Measurements from ENCODE around the gene RIN3.

RIN3 gene

DNA sequence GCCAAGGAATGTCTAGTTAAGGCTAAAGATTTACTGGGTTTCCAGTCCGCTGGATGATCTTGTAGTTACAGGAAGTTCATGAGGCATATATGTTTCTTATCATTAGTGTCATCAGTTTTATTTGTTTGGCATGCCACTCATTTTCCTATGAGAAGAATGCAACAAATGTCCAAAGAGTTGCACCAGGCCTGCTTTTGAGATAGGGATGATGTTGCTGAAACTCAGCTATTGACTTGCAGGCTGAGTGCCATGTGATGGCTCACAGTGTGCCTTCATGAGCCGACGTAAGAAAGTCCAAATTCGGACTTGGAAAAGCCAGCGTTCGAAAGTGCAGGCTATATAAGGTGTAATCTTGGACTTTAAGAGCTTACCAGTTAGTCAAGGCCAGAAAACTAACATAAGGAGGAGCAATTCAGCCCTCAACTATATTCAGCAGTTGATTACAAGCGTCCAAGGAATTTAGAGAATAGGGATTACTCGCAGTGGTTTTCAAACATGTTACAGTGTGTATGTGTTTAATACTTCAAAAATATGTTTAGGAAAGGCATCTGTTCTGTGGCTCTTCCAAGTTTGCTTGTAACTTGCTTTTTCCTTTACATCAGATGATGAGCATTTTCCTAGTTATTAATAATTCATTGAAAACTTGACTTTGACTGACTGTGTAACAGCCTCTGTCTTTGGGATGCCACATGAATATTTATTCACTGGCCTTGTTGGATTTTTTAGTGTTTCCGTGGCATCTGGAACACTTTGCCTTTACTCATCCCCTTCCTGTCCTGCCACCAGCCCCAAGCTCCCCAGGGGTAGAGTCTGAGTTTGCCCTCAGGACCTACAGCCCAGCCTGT is 133.6 kb downstream of the RIN3 start:
- DNase-seq (ENCODE audit: low read depth), result no peak

DNA sequence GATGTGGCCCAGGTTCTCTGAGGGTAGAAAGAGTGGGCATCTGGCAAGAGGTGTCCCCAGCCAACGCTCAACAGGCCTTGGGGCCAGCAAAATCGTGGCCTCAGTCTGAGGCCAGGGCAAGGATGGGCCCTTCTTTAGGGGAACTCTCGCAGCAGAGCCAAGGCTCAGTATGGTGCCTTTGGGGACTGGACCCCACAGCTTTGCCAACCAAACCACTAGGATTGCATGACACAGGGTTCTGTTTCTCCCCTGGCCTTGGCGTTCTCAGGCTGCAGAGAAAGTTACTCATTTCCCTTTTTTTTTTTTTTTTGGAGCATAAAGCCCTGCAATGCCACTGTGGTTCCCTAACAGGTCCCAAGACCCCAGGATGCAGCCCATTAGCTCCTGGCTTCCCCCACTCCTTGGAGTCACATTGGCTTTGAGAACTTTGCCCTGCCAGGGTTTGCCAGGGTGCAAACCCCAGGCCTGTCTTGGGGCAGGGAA is 134.3 kb downstream of the RIN3 start:
- no peak for DNase-seq (ENCODE audit: low read depth)

DNA sequence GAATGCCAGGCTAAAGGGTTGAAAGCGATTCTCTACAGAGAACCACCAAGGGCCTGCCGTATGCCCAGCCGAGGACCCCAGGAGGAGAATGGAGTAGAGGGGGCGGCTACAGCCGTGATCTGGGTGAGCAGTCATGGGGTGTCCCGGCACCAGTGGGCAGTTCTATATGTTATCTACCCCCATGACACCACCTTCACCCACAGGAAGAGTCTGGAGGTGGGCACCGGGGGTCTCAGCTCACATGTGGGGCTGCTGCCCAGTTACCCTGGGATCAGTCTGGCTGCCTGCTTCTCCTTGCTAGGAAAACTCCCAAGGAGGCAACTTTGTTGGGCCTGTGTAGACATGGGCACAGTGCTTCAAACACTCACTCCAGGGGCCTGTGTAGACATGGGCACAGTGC is 135.5 kb downstream of the RIN3 start:
- DNase-seq (ENCODE audit: low read depth), result no peak

DNA sequence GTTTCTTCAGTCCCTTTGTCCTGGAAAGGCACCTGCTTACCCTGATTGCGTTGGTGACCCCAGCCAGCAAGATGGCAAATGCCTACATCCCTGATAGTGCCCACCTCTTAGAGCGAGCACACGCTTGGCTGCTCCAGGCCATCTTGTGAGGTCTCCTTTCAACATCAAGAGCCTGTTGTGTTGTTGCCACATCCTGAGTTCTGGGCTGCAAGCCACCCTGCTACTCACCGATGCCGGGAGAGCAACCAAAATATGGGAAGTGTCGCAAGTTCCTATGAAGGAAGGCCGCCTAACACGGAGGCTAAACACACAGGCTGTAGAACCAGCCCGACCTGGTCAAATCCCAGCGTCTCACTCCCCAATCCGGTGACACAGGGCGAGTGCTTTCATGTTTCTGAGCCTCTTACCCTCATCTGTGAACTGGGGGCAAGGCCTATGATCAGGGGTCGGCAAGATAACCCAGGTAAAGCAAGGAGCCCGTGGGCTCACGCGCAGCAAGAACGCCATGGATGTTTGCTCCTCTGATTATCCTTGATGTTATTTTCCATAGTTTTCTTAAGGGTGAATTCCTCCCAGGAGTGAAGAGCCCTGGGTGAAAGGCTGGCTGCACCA is 136.5 kb downstream of the RIN3 start:
- DNase-seq (ENCODE audit: low read depth), result no peak

DNA sequence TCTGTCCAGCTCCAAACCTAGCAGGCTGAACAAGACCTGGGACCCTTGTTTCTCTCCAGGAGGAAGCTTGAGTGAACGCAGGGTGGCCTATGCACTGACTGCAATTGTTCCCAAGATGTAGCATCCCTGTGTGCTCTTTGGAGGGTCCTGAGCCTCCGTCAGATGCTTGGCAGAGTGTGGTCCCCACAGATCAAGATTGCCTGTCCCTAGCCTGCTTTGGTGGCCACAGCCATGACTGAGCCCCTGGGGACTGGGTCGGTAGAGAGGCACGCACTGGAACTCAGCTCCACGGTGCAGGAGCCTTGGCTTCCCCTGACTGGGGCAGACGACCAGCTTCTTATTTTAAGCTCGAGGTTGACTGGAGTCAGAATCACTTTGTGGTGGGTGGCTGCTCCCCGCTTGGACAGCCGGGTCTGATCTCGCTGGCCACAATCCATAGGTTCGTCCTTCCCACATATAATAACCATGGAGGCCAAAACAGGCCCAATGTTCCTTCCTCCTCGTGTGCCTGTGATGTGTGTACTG is 137.1 kb downstream of the RIN3 start:
- no peak for DNase-seq (ENCODE audit: low read depth)

DNA sequence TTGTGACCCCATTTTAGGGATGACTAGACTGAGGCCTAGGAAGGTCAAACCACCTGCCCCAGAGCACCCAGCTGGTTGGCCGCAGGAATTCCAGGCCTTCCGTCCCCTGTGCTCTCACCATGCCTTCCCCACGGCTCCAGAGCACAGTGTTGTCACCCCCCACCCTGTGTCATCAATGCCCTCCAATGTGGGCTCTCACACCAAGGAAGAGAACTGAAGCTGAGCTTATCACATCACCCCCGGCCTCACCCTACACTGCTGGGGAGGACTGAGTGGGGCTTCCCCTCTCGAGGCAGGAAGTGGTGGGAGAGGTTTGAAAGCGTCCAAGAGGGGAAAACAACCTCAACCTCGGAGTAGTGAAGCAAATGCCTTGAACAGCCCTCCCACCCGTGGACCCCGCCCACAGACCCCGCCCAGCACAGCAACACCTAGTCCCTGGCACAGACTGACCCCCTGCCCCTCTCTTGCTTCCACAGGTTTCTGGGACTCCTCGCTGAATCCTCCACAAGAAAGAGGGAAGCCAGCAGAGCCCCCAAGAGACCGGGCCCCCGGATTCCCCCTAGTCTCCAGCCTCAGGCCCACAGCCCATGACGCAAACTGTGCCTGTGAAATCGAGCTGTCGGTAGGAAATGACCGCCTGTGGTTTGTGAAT is 137.7 kb downstream of the RIN3 start:
- peak; percentile 55 for DNase-seq (ENCODE audit: low read depth)

DNA sequence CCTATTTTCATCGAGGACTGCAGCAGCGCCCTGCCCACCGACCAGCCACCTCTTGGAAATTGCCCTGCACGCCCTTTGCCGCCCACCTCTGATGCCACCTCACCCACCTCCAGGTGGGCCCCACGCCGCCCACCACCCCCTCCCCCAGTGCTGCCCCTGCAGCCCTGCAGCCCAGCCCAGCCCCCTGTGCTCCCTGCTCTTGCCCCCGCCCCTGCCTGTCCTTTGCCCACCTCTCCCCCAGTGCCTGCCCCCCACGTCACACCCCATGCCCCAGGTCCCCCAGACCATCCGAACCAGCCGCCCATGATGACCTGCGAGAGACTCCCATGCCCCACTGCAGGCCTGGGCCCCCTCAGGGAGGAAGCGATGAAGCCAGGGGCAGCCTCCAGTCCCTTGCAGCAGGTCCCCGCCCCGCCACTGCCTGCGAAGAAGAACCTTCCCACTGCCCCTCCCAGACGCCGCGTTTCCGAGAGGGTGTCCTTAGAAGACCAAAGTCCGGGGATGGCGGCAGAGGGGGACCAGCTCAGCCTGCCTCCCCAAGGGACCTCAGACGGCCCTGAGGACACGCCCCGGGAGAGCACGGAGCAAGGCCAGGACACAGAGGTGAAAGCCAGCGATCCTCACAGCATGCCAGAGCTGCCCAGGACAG is 138.3 kb downstream of the RIN3 start:
- no peak for DNase-seq (ENCODE audit: low read depth)

DNA sequence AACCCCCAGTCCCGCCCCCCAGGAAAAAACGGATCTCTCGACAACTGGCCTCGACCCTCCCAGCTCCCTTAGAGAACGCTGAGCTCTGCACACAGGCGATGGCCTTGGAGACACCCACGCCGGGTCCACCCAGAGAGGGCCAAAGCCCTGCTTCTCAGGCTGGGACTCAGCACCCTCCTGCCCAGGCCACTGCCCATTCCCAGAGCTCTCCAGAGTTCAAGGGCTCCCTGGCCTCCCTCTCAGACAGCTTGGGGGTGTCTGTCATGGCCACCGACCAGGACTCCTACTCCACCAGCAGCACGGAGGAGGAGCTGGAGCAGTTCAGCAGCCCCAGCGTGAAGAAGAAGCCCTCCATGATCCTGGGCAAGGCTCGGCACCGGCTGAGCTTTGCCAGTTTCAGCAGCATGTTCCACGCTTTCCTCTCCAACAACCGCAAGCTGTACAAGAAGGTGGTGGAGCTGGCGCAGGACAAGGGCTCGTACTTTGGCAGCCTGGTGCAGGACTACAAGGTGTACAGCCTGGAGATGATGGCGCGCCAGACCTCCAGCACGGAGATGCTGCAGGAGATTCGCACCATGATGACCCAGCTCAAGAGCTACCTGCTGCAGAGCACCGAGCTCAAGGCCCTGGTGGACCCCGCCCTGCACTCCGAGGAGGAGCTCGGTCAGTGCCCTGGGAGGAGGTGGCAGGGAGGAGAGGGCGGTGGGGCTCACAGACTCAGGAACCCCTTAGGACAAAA is 139.0 kb downstream of the RIN3 start:
- no peak for DNase-seq (ENCODE audit: low read depth)

DNA sequence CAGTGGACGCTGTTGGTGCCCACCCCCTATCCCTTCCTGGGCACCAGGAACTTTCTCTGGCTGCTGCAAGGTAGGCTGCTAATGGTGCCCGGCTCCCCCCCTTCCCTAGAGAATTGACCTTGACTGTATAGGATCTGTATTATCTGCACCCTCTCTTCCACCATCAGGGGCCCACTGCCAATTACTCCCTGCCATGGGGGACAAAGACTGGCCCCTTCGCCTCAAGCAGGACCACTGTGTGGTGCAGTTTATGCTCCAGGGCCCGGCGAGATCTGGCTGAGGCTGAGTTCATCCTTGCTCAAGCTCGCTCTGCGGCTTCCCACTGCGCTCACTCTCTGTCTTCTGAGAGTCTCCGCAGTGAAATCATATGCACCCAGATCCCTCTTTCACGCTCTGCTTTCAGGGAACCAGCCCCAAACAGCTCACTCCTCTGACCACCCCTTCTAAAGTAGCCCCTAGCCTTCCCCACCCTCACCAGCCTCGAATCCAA is 139.6 kb downstream of the RIN3 start:
- DNase-seq (ENCODE audit: low read depth), result no peak

DNA sequence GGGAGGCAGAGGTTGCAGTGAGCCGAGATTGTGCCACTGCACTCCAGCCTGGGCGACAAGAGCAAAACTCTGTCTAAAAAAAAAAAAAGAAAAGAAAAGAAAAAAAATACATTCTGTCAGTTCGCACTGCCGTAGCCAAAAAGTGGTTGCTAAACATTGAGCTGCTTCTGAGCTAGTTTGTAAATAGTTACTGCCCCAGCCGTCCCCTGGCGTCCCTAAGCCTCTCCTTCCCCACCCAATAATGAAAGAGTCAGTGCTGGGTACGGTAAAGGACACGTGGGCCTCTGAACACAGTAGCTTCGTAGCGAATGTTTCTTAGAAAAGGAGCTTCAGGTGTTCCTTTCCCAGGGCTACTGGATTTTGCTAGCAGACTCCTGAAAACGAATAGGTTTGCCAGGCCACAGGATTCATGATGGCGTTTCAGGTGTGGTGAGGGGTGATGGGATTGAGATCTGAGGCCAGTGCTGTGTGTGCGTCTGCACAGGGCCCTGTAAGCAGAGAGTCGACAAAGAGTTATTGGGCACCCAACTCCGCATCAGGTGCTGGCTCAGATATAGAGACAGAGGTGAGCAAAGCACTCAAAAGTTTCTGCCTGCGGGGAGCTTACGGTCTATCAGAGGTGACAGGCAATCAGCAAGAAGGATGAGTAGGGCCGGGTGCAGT is 140.8 kb downstream of the RIN3 start:
- no peak for DNase-seq (ENCODE audit: low read depth)

DNA sequence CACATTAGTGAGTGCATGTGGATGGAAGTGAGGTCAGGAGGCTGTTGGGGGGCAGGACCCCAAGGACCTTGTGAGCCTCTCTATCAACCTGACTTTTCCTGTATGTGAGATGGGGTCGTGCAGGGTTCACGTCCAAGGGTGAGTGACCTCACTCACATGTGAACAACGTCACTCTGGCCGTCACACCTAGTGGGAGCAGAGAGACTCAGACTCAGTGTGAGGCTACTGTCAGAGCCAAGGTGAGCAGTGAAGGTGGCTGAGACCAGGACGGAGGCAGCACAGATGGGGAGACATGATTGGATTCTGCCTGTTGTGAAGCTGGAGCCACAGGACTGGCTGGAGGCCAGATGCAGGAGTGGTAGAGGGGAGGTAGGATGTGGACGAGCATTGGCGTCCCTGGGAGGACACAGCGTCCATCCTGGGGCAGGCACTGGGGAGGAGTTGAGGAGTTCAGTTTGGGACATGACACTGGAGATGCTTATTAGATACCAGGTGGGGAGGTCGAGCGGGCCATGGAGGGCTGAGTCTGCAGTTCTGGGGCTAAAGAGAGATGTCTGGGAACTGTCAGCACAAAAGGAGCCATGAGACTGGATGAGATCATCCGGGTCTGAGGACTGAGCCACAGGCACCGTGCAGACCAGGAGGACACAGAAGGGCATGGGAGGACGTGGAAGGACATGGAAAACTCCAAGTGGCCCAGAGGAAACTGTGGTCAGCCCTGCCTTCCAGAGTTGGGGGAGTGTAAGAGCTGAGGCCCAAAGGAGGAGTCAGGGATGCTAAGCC is 142.0 kb downstream of the RIN3 start:
- no peak for DNase-seq (ENCODE audit: low read depth)

DNA sequence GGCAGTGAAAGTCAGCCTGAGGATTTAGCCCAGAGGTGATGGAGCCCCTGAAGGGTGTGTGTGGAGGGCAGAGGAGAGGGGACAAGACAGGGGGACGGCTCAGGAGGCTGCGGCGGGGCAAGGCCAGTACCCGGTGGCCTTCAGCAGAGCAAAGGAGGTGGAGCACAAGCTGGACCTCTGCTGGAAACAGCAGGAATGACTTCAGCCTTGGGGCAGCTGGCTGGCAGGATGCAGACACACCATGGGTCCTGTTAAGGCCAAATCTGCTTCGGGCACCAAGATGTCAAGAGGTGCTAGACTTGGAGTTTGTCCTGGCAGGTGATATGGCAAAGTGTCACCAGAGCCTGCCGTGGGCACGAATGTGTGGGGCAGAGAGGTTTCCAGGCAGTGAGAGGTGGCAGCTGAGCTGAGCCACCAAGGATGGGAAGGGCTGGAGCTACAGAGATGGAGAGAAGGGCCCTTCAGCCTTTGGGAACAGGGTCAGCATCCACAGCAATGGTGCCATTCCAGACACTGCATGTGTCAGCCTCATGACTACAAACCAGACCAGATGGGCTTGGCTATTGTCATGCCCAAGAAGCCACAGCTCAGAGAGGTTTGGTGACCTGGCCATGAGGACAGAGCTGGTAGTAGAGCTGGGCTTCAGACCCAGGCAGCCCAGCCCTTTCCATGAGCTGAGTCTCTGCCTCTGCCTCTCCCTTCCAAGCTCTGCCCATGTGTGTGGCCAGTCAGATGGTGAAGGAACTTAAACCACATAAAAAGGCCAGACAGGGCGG is 142.9 kb downstream of the RIN3 start:
- no peak for DNase-seq (ENCODE audit: low read depth)

DNA sequence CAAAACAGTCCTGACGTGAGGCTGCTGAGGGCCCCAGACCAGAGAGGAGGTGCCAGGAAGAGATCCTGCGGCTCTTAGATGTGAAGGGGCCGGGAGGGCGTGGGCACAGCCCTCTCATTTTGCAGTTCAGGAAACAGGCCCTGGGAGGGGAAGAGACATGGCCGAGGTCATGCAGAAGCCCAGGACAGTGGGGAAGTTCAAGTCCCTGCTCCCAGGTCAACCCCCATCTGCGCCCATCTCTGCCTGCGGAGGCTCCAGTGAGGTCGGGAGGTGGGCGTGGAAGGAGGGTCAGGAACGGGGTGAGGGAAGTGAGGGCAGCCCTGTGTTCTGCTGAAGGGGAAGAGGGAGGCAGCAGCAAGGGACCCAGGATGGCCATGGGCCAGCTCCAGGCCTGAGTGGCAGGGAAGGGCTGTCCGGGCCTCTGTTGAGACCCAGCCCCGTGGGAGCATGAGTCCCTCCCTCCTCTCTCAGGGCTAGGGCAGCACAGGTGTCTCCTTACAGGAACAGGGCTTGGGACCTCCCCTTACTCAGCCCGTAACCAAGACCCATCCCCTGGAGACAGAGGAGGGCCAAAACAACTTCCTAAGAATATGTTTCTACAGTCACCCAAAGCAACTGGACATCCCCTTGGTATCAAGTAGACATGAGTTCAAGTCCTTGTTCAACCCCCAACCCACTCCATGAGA is 144.0 kb downstream of the RIN3 start:
- no peak for DNase-seq (ENCODE audit: low read depth)

DNA sequence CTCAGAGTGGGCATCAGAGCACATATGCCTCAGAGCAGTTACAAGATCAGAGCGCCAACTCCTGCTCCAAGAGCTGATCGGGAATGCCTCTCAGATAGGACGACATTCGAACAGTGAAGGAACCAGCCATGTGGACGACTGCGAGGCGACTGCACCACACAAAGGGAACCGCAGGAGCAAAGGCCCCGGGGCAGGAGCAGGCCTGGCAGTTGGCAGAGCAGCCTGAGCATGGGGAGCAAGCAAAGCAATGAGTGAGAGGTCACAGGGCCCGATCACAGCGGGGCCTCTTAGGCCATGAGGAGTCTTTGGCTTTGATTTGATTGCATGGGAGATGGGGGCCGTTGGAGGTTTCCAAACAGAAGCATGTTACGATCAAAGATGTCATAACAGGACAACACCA is 144.6 kb downstream of the RIN3 start:
- no peak for DNase-seq (ENCODE audit: low read depth)

DNA sequence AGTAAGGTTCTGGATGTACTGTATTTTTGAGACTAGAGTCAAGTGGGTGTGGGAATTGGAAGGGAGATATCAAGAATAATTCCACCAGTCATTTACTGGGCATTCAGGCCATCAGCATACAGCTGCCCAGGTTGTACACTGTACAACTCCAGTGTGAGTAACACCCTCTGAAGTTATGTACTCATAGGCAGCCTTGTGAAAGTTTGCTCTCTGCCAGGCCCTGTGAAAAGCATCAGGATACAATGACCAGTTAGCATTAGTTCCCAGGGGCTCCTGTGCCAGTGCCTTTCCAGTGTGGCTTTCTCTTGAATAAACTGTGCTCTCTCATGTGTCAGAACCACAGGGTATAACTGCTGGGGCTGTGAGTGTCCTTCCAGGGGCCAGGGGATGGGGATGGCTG is 145.1 kb downstream of the RIN3 start:
- DNase-seq (ENCODE audit: low read depth), result no peak

DNA sequence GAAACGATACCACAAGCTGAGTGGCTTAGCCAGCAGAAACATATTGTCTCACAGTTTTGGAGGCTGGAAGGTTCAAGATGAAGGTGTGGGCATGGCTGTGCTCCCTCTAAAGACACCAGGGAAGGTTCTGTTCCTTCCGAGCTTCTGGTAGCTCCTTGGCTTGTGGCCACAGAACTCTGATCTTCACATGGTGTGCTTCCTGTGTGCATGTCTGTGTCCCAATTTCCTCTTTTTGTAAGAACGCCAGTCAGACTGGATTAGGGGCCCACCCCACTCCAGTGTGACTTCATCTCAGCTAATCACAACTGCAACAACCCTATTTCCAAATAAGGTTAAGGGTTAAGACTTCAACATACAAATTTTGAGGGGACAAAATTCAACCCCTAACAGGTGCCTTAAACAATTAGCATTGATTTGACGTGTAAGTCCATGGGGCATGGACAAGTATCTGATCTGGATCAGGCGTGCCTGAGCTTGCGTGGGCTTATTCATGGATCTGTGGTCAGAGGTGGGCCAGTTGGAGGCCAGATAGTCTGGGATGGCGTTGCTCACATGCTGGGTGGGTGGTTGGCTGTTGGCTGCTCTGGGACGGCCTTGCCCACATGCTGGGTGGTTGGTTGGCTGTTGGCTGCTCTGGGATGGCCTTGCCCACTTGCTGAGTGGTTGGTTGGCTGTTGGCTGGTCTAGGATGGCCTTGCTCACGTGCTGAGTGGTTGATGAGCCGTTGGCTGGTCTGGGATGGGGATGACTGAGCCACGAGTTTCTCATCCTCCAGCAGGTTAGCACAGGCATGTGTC is 146.4 kb downstream of the RIN3 start:
- DNase-seq (ENCODE audit: low read depth), result no peak

DNA sequence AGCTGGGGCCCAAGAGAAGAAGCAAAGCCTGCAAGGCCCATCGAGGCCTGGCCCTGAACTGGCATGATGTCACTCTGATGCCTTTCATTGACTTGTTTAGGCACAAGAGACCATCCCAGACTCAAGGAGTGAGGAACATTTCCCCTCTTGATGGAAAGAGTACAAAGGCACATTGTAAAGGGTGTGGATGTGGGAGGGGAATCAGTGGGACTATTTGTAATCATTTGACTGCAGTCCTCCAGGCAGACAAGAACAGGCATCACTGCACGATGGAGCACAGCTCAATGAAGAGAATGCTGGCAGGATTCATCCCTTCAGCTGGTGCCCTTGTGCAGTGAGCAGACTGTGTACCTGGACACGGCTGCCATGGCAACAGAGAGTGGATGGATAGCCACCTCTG is 147.0 kb downstream of the RIN3 start:
- no peak for DNase-seq (ENCODE audit: low read depth)

DNA sequence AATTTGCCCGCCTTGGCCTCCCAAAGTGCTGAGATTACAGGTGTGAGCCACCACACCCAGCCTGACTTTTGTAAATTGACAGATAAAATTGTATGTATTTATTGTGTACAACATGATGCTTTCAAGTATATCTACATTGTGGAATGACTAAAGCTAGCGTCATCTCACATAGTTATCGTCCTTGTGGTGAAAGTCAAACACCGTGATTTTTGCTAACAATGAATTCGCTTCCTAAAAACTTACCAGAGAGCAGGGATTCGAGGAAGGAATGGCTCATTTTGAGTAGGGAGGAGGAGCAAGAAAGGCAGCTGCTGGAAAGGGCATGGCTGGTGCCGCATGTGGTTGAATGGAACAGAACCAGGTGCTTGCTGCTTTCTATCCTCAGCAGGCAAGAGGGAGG is 149.5 kb downstream of the RIN3 start:
- DNase-seq (ENCODE audit: low read depth), result no peak

Data from stimulated activated CD8-positive, alpha-beta memory T cell treated with anti-CD3 and anti-CD28 coated beads, Interleukin-15, amount 100 ng/mL, for 1 hour (primary cell).